Cardiac fibroblast (primary cell): ENCODE results near the gene MPDU1.
"Not testable (repeated sequence)": the region's sequence is repeated elsewhere in the genome, so short reads cannot be mapped to it uniquely, and the experiment has no call there.

Source experiments
- DNase-seq, 2 donors: peaks; one replicate each; pipeline versions ENCODE4 v3.0.0 to v3.0.0-alpha.2; 2010; ENCODE audit warnings: low read depth in 2 of 2
- H3K4me3 ChIP-seq, 2 donors: replicated peaks in 1 of 2; 1 replicate in 1 of 2; 2 replicates in 1 of 2; pipeline ENCODE4 v1.5.1; 2011; ENCODE audit warnings: low read depth in 2 of 2, low read length in 2 of 2, mild to moderate bottlenecking in 2 of 2, moderate library complexity in 1 of 2
- CTCF ChIP-seq: IDR thresholded peaks from one replicate; pipeline ENCODE4 v1.5.1; 2011; ENCODE audit warnings: low read depth, mild to moderate bottlenecking, low read length, inconsistent platforms

Gene MPDU1

GRCh38 chr17:7589204-7589868 lies 5.7 kb downstream of the MPDU1 start:
- no peak overlapping the region for H3K4me3 ChIP-seq
- TF ChIP-seq CTCF: peak; percentile 88
- DNase-seq: peak; percentile 89

GRCh38 chr17:7589891-7590691 lies 6.4 kb downstream of the MPDU1 start, which contains the start of gene SOX15:
Gene SOX15 (minus strand): TSS chr17:7590094. CDS start chr17:7589676, 418 bp downstream.
- peak in 1 of 2 donors; percentile 66 for DNase-seq
- no peak for TF ChIP-seq CTCF
- no peak within 1 kb of the TSS for H3K4me3 ChIP-seq

GRCh38 chr17:7590743-7591142 lies 7.1 kb downstream of the MPDU1 start:
- H3K4me3 ChIP-seq: no peak overlapping the region
- peak in 1 of 2 donors; percentile 66 for DNase-seq
- no peak for TF ChIP-seq CTCF

GRCh38 chr17:7591596-7591995 lies 7.9 kb downstream of the MPDU1 start:
- H3K4me3 ChIP-seq: no peak overlapping the region
- no peak for TF ChIP-seq CTCF
- DNase-seq: no peak

- H3K4me3 ChIP-seq: no peak overlapping the region
- no peak for TF ChIP-seq CTCF
- DNase-seq: no peak
Observed at GRCh38 chr17:7592422-7593021, 8.9 kb downstream of the MPDU1 start.

GRCh38 chr17:7593296-7593695 lies 9.6 kb downstream of the MPDU1 start:
- TF ChIP-seq CTCF: no peak
- no peak for DNase-seq
- H3K4me3 ChIP-seq: no peak overlapping the region

GRCh38 chr17:7597561-7597960 lies 13.9 kb downstream of the MPDU1 start:
- not testable (repeated sequence) for H3K4me3 ChIP-seq, DNase-seq
